Activated B cell treated with CpG ODN at 0.5 μM for 24 hours (primary cell): ENCODE data around the gene PFDN1. TPM values are rescaled to one million over a fixed set of nuclear protein-coding genes. Genes with fewer than 3 reads are reported as not detected.

ENCODE experiments used
- ATAC-seq: fragments of 200-7000 bp; cut with Tn5 transposase; one replicate; pipeline ENCODE4 v1.10.0; 2021; ENCODE audit warnings: low read depth, mild to moderate bottlenecking, moderate library complexity
- CTCF ChIA-PET: fragments of 350-600 bp; sonication (Branson Sonifier 250); formaldehyde crosslinking; loops from one replicate; lab custom pipeline; 2021; ENCODE audit warnings: antibody characterized with exemption; lab: Charles Lee
- POLR2A ChIA-PET: fragments of 350-600 bp; sonication (Branson Sonifier 250); formaldehyde crosslinking; loops from one replicate; lab custom pipeline; 2021; ENCODE audit warnings: antibody characterized with exemption; lab: Charles Lee
- DNase-seq: peaks from one replicate; pipeline ENCODE4 v3.0.0; 2022
- H3K27ac Mint-ChIP-seq: one replicate; pipeline ENCODE4 v1.8.0; 2020; ENCODE audit warnings: mixed read lengths
- H3K27me3 Mint-ChIP-seq: one replicate; pipeline ENCODE4 v1.8.0; 2021; ENCODE audit warnings: mixed read lengths
- H3K36me3 Mint-ChIP-seq: one replicate; pipeline ENCODE4 v1.8.0; 2021; ENCODE audit warnings: low read depth, mixed read lengths
- H3K4me1 Mint-ChIP-seq: one replicate; pipeline ENCODE4 v1.8.0; 2021; ENCODE audit warnings: mixed read lengths
- H3K4me3 Mint-ChIP-seq: one replicate; pipeline ENCODE4 v1.8.0; 2020; ENCODE audit warnings: mild to moderate bottlenecking, mixed read lengths
- H3K9me3 Mint-ChIP-seq: one replicate; pipeline ENCODE4 v1.8.0; 2020; ENCODE audit warnings: mixed read lengths
- CTCF ChIP-seq: fragments of 200-600 bp; IDR thresholded peaks from one replicate; pipeline ENCODE4 v1.8.0; 2022; ENCODE audit warnings: antibody characterized with exemption, mild to moderate bottlenecking
- intact Hi-C: fragments of 100-400 bp; cut with micrococcal nuclease; formaldehyde crosslinking; loops from one replicate; pipeline ENCODE4 v1.15.1; 2024
- total RNA-seq: library from RNA; stranded (reverse); gene quantifications from 2 replicates; pipeline ENCODE4 v1.2.3, GENCODE V29; 2022

PFDN1 gene
- total RNA-seq, 1 donor from 2014 or later, result 38.2 TPM

DNA sequence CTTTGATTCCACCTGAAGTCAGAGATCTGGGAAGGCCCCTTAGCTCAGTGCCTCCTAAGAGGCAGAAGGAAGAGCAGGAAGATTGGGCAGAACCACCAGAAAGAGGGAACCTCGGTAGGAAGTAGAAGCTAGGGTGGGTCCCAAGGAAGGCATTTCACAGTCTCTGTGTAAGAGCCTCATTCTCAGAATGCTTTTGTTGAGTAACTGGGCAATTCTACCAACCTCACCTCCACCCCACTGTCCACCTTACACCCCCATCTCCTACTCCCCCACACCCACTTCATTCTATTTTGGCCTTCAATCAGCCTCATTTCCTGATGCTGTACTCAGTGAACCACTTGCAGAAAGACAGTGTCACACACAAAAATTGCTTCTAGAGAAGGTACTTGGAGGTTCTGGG lies 40.0 kb upstream of the PFDN1 start:
- peak overlapping the region; percentile 42 for H3K4me3 Mint-ChIP-seq

GRCh38 chr5:140342287-140342686 lies 39.4 kb upstream of the PFDN1 start:
- DNase-seq (no peak), ATAC-seq (peak; percentile 8)
- Mint-ChIP-seq H3K9me3 (no peaks in the 10 kb centered on the region), H3K36me3 (no peaks in the 10 kb centered on the region), H3K4me3 (peak overlapping the region; percentile 42), H3K4me1 (peaks cover 46% of the 10 kb centered on the region), H3K27me3 (no peaks in the 10 kb centered on the region), H3K27ac (peak overlapping the region; percentile 70)
- TF ChIP-seq CTCF, result no peak
- POLR2A ChIA-PET, result no interaction called here
- CTCF ChIA-PET, result interaction anchor here (3.4 to 14.6 kb wide), 2 partner anchors 9 to 100 kb away, joined by 13 to 347 read pairs; no protein-coding TSS in a partner anchor
- intact Hi-C loops, result no loop called here

More for the DNA sequence above, 40.0 kb upstream of the PFDN1 start:
- ChIA-PET CTCF (interaction anchor here (1.1 to 14.6 kb wide), 3 partner anchors 9 to 101 kb away, joined by 3 to 347 read pairs (median 9); no protein-coding TSS in a partner anchor), POLR2A (interaction anchor here (0.6 kb wide), 1 partner anchor 38 kb away, joined by 5 read pairs; no protein-coding TSS in a partner anchor)
- TF ChIP-seq CTCF, result no peak
- DNase-seq (no peak), ATAC-seq (no peak)
- H3K27me3 Mint-ChIP-seq, result no peaks in the 10 kb centered on the region
- H3K27ac Mint-ChIP-seq, result no peak overlapping the region
- peaks cover 52% of the 10 kb centered on the region for H3K4me1 Mint-ChIP-seq
- intact Hi-C loops, result no loop called here
- no peaks in the 10 kb centered on the region for H3K9me3 Mint-ChIP-seq
- H3K36me3 Mint-ChIP-seq, result no peaks in the 10 kb centered on the region

- intact Hi-C loops, result no loop called here
- no peak for ATAC-seq
- no peaks in the 10 kb centered on the region for H3K36me3 Mint-ChIP-seq
- CTCF ChIA-PET, result interaction anchor here (1.5 to 3.4 kb wide), 2 partner anchors 10 to 97 kb away, joined by 4 to 13 read pairs; no protein-coding TSS in a partner anchor
- no peak overlapping the region for H3K4me3 Mint-ChIP-seq
- H3K27me3 Mint-ChIP-seq, result no peaks in the 10 kb centered on the region
- no peak overlapping the region for H3K27ac Mint-ChIP-seq
- H3K4me1 Mint-ChIP-seq, result peaks cover 40% of the 10 kb centered on the region
- POLR2A ChIA-PET, result no interaction called here
- no peak for DNase-seq
- no peaks in the 10 kb centered on the region for H3K9me3 Mint-ChIP-seq
- TF ChIP-seq CTCF, result no peak
These were observed 38.7 kb upstream of the PFDN1 start for GRCh38 chr5:140341591-140341990.

- ChIA-PET POLR2A (interaction anchor here (0.7 kb wide), 1 partner anchor 60 kb away, joined by 3 read pairs; no protein-coding TSS in a partner anchor), CTCF (interaction anchor here (1.5 to 3.4 kb wide), 2 partner anchors 11 to 96 kb away, joined by 4 to 13 read pairs; no protein-coding TSS in a partner anchor)
- no peak for DNase-seq
- no peaks in the 10 kb centered on the region for H3K36me3 Mint-ChIP-seq
- ATAC-seq, result no peak
- H3K4me3 Mint-ChIP-seq, result no peak overlapping the region
- H3K27me3 Mint-ChIP-seq, result no peaks in the 10 kb centered on the region
- H3K4me1 Mint-ChIP-seq, result peaks cover 36% of the 10 kb centered on the region
- no peak for TF ChIP-seq CTCF
- intact Hi-C loops, result no loop called here
- no peak overlapping the region for H3K27ac Mint-ChIP-seq
- no peaks in the 10 kb centered on the region for H3K9me3 Mint-ChIP-seq
These were observed 37.8 kb upstream of the PFDN1 start for GRCh38 chr5:140340605-140341121.

DNA sequence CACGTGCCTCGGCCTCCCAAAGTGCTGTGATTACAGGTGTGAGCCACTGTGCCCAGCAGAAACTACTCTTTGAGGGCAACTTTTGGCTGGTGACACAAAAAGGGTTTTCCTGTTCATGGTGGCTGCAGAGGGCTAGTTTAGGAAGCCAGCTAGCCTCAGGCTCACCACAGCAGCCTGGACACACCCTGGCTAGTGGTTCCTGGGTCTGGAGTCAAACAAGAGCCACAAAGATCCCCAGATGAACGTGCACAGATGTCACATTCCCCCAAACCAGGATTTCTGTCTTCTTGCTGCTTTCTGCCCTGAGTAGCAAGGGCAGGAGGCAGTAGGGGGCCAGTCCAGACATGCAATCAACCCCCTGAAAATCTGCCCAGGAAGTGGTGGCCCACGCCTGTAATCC lies 36.7 kb upstream of the PFDN1 start:
- Mint-ChIP-seq H3K27ac (no peak overlapping the region), H3K4me3 (no peak overlapping the region), H3K9me3 (no peaks in the 10 kb centered on the region), H3K36me3 (no peaks in the 10 kb centered on the region), H3K27me3 (no peaks in the 10 kb centered on the region), H3K4me1 (peaks cover 33% of the 10 kb centered on the region)
- intact Hi-C loops, result no loop called here
- ChIA-PET POLR2A (no interaction called here), CTCF (interaction anchor here (3.4 kb wide), 1 partner anchor 12 kb away, joined by 13 read pairs; no protein-coding TSS in a partner anchor)
- no peak for TF ChIP-seq CTCF
- DNase-seq (no peak), ATAC-seq (no peak)
